Measurements from ENCODE around the gene DDX54.

GRCh38 chr12:113116875-113117274 lies 68.4 kb downstream of the DDX54 start:
- TF ChIP-seq CTCF (IDR thresholded peaks at IDR 0.05; ENCODE audit: low read length) = no peak
- TF ChIP-seq EZH2 (IDR thresholded peaks at IDR 0.05; ENCODE audit: borderline replicate concordance, low read length) = no peak
